A673 (cell line): Measurements from ENCODE around the gene DNASE2B. TPM values are rescaled to one million over a fixed set of nuclear protein-coding genes. Genes with fewer than 3 reads are reported as not detected.

Source experiments
- BruUV-seq: library from RNA; stranded (reverse); fragments of 400-500 nt; replicated peaks from 2 replicates; lab custom pipeline; 2021; lab: Mats Ljungman, UMichigan
- CTCF ChIA-PET: fragments of 300-600 bp; sonication (Branson Sonifier 250); formaldehyde crosslinking; loops from one replicate; lab custom pipeline; 2022; ENCODE audit warnings: antibody characterized with exemption; lab: Charles Lee
- POLR2A ChIA-PET: fragments of 300-600 bp; sonication (Branson Sonifier 250); formaldehyde crosslinking; loops from one replicate; lab custom pipeline; 2022; ENCODE audit warnings: antibody characterized with exemption; ENCODE audit not compliant: low non-redundant PET; lab: Charles Lee
- DNase-seq: peaks from one replicate; pipeline ENCODE4 v3.0.0-alpha.2; 2015; ENCODE audit warnings: low spot score
- H3K27ac ChIP-seq: fragments of 200-600 bp; sonication (generic); 2 replicates; pipeline ENCODE4 v1.5.1; 2016; ENCODE audit warnings: mixed run types, low read depth, mild to moderate bottlenecking, mixed read lengths, antibody characterized with exemption, low read length; ENCODE audit not compliant: poor library complexity, severe bottlenecking
- H3K27me3 ChIP-seq: fragments of 200-600 bp; sonication (generic); replicated peaks from 2 replicates; pipeline ENCODE4 v1.6.1; 2017; ENCODE audit warnings: mixed run types, low read depth, mild to moderate bottlenecking, mixed read lengths, antibody characterized with exemption, low read length; ENCODE audit not compliant: insufficient read depth, poor library complexity
- H3K36me3 ChIP-seq: fragments of 200-600 bp; sonication (generic); 2 replicates; pipeline ENCODE4 v1.6.1; 2016; ENCODE audit warnings: mixed run types, mild to moderate bottlenecking, mixed read lengths, antibody characterized with exemption, low read length; ENCODE audit not compliant: insufficient read depth, poor library complexity, severe bottlenecking
- H3K4me1 ChIP-seq: fragments of 200-600 bp; sonication (generic); 2 replicates; pipeline ENCODE4 v1.6.1; 2017; ENCODE audit warnings: mixed run types, mild to moderate bottlenecking, mixed read lengths, antibody characterized with exemption, low read length; ENCODE audit not compliant: insufficient read depth, poor library complexity, severe bottlenecking
- H3K4me3 ChIP-seq: fragments of 200-600 bp; sonication (generic); 2 replicates; pipeline ENCODE4 v1.5.1; 2016; ENCODE audit warnings: low read depth, mixed run types, mild to moderate bottlenecking, mixed read lengths, low read length; ENCODE audit not compliant: poor library complexity, severe bottlenecking
- H3K9me3 ChIP-seq: fragments of 200-600 bp; sonication (generic); 2 replicates; pipeline ENCODE4 v1.6.1; 2016; ENCODE audit warnings: mixed run types, low read depth, mild to moderate bottlenecking, mixed read lengths, antibody characterized with exemption, low read length; ENCODE audit not compliant: poor library complexity, severe bottlenecking
- EZH2 ChIP-seq: fragments of 200-600 bp; sonication (generic); IDR thresholded peaks from 2 replicates; pipeline ENCODE4 v1.6.1; 2017; ENCODE audit warnings: borderline replicate concordance, low read depth, mild to moderate bottlenecking, mixed read lengths, antibody characterized with exemption, low read length; ENCODE audit not compliant: poor library complexity, severe bottlenecking
- intact Hi-C: fragments of 100-400 bp; cut with micrococcal nuclease; formaldehyde crosslinking; loops from one replicate; pipeline ENCODE4 v1.10.0; 2022; ENCODE audit not compliant: unreplicated experiment
- total RNA-seq: library from RNA; stranded (reverse); gene quantifications from 2 replicates; pipeline ENCODE4 v1.2.3, GENCODE V29; 2021
- TF ChIP-seq, protein P1 (sequence below): fragments of 300-800, 200-600 bp; sonication (generic); conservative IDR thresholded peaks from 2 replicates; pipeline ENCODE4 v1.5.1; 2017; ENCODE audit warnings: low read depth, mild to moderate bottlenecking, antibody characterized with exemption, low read length, moderate library complexity, mixed read lengths

DNASE2B gene
- total RNA-seq, 1 experiment from 2014 or later = not detected

DNA sequence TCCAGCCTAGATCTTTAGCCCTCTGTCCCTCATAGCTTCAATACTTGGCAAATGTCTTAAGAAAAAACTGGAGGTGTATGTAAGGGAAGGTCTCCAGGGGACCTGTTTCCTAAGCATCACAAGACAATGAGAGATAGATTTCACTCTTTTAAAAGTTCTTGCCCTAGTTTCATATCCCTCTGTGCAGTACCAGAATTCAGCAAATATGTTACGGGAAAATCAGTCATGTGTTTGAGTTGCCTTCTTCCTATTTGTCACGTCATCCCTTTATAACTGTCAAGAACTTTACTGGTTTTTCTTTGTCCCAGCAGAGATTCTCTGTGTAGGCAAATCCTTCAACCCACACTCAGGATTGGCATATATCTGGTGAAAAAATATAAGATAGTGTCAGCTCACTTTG lies 32.3 kb downstream of the DNASE2B start:
- ChIA-PET POLR2A (no interaction called here), CTCF (no interaction called here)
- no peaks in the 10 kb centered on the region for H3K9me3 ChIP-seq
- no peaks in the 10 kb centered on the region for H3K36me3 ChIP-seq
- no peak overlapping the region for H3K4me3 ChIP-seq
- no peaks in the 10 kb centered on the region for H3K4me1 ChIP-seq
- no TSS peak for BruUV-seq
- TF ChIP-seq, protein P1, sequence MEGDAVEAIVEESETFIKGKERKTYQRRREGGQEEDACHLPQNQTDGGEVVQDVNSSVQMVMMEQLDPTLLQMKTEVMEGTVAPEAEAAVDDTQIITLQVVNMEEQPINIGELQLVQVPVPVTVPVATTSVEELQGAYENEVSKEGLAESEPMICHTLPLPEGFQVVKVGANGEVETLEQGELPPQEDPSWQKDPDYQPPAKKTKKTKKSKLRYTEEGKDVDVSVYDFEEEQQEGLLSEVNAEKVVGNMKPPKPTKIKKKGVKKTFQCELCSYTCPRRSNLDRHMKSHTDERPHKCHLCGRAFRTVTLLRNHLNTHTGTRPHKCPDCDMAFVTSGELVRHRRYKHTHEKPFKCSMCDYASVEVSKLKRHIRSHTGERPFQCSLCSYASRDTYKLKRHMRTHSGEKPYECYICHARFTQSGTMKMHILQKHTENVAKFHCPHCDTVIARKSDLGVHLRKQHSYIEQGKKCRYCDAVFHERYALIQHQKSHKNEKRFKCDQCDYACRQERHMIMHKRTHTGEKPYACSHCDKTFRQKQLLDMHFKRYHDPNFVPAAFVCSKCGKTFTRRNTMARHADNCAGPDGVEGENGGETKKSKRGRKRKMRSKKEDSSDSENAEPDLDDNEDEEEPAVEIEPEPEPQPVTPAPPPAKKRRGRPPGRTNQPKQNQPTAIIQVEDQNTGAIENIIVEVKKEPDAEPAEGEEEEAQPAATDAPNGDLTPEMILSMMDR = no peak
- no peak for TF ChIP-seq EZH2
- no peak for DNase-seq
- no peaks in the 10 kb centered on the region for H3K27me3 ChIP-seq
- no peak overlapping the region for H3K27ac ChIP-seq
- intact Hi-C loops = loop anchor here (5.0 kb wide), 3 partner anchors 133 to 523 kb away; no protein-coding TSS in a partner anchor

DNA sequence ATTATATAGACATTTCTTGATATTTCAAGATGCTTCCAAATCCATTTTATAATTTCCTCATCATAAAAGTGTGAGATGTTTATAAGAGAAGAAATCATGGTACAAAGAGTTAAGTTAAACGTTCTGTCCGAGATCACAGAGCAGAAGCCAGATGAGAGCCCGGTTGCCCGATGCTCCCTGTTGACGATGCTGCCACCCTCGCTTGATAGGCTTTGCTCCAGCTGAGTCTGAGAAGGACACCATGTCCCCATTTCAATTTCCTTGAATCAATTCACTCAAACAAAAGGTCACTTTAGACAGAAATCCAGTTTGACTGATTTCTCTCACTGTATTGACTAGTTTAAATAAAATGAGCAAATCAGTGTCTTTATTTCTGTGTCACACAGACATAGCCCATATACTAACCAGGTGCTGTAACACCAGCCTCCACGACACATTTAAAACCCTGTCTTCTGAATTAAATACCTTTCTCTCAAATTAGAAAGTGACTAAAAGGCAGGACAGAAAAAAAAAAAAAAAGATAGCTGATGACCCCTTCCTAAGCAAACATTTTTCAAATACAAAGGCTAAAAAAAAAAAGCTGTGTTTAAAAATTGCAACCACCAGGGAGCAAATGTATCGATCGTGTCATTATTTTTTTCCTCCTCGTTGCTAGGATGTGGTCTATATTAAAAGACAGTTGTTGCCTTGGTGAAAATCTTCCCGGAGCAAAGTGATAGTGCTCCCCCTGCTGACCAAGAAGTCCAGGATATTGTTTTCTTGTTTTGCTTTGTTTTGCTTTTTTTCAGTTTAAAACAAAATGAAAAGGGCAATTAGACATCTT lies 35.2 kb downstream of the DNASE2B start:
- DNase-seq = peak; percentile 81
- POLR2A ChIA-PET = no interaction called here
- BruUV-seq = no TSS peak
- no peaks in the 10 kb centered on the region for H3K4me1 ChIP-seq
- peak overlapping the region; percentile 13 for H3K4me3 ChIP-seq
- TF ChIP-seq, protein P1 = peak; percentile 86
- TF ChIP-seq EZH2 = no peak
- no peaks in the 10 kb centered on the region for H3K36me3 ChIP-seq
- CTCF ChIA-PET = interaction anchor here (0.5 to 1.6 kb wide), 6 partner anchors 11 to 772 kb away, joined by 3 to 5 read pairs (median 3); no protein-coding TSS in a partner anchor
- no peaks in the 10 kb centered on the region for H3K9me3 ChIP-seq
- no peak overlapping the region for H3K27ac ChIP-seq
- intact Hi-C loops = loop anchor here (1.0 to 5.0 kb wide), 4 partner anchors 136 to 526 kb away; no protein-coding TSS in a partner anchor
- no peaks in the 10 kb centered on the region for H3K27me3 ChIP-seq

DNA sequence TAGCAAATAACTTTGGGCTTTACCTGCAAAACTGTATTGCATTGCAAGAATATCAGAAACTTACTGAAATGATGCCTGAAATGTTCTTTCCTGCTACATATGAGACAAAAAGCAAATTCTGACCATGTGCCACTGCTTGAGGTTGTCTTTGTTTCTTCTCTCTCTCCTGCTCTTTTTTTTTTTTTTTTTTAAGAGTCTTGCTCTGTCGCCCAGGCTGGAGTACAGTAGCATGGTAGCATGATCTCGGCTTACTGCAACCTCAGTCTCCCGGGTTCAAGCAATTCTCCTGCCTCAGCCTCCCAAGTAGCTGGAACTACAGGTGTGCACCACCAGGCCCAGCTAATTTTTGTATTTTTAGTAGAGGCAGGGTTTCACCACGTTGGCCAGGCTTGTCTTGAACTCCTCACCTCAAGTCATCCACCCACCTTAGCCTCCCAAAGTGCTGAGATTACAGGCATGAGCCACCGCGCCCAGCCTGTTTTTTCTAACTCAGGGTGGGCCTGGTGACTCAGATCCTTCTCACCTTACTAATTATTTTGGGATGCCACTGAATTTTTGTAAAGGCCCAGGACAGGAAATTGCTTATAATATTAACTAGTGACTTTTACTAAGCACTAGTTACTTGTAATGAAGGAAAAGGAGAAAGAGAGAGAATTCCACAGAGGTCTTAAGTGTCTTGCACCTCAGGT lies 35.9 kb downstream of the DNASE2B start:
- POLR2A ChIA-PET = no interaction called here
- no TSS peak for BruUV-seq

More for the DNA sequence above, 35.9 kb downstream of the DNASE2B start:
- TF ChIP-seq, protein P1 = no peak
- TF ChIP-seq EZH2 = no peak
- no peak overlapping the region for H3K4me3 ChIP-seq
- no peaks in the 10 kb centered on the region for H3K4me1 ChIP-seq
- CTCF ChIA-PET = interaction anchor here (0.6 to 1.2 kb wide), 5 partner anchors 12 to 773 kb away, joined by 3 to 9 read pairs (median 3); no protein-coding TSS in a partner anchor
- no peak overlapping the region for H3K27ac ChIP-seq
- H3K27me3 ChIP-seq = no peaks in the 10 kb centered on the region
- no peak for DNase-seq
- H3K9me3 ChIP-seq = no peaks in the 10 kb centered on the region
- intact Hi-C loops = loop anchor here (5.0 kb wide), 3 partner anchors 137 to 527 kb away; no protein-coding TSS in a partner anchor
- H3K36me3 ChIP-seq = no peaks in the 10 kb centered on the region
